Parathyroid adenoma (tissue), 2 donors: ENCODE measurements around the gene IVD.

Experiments used
- H2AFZ ChIP-seq: fragments of 300-600 bp; sonication (generic); one replicate; pipeline ENCODE4 v1.7.0; 2017; ENCODE audit warnings: antibody characterized with exemption, mild to moderate bottlenecking
- H3K27ac ChIP-seq: fragments of 300-600 bp; sonication (generic); one replicate; pipeline ENCODE4 v1.7.0; 2017
- H3K27me3 ChIP-seq: fragments of 300-600 bp; sonication (generic); one replicate; pipeline ENCODE4 v1.7.0; 2017; ENCODE audit warnings: low read length; ENCODE audit not compliant: control insufficient read depth, insufficient read depth
- H3K36me3 ChIP-seq: fragments of 300-600 bp; sonication (generic); one replicate; pipeline ENCODE4 v1.7.0; 2017; ENCODE audit warnings: low read length; ENCODE audit not compliant: control insufficient read depth, insufficient read depth
- H3K4me1 ChIP-seq: fragments of 300-600 bp; sonication (generic); one replicate; pipeline ENCODE4 v1.7.0; 2017; ENCODE audit warnings: control low read depth
- H3K4me2 ChIP-seq: fragments of 300-600 bp; sonication (generic); one replicate; pipeline ENCODE4 v1.7.0; 2017; ENCODE audit warnings: low read length
- H3K4me3 ChIP-seq: fragments of 300-600 bp; sonication (generic); one replicate; pipeline ENCODE4 v1.7.0; 2017; ENCODE audit warnings: low read depth, low read length
- H3K79me2 ChIP-seq: fragments of 300-600 bp; sonication (generic); one replicate; pipeline ENCODE4 v1.7.0; 2017; ENCODE audit warnings: control low read depth
- H3K9ac ChIP-seq: fragments of 300-600 bp; sonication (generic); one replicate; pipeline ENCODE4 v1.7.0; 2017; ENCODE audit warnings: mild to moderate bottlenecking
- H3K9me3 ChIP-seq: fragments of 300-600 bp; sonication (generic); one replicate; pipeline ENCODE4 v1.7.0; 2017; ENCODE audit warnings: low read length; ENCODE audit not compliant: control insufficient read depth
- TF ChIP-seq, protein P1 (sequence below): fragments of 300-600 bp; sonication (generic); IDR thresholded peaks from one replicate; pipeline ENCODE4 v1.7.0; 2017; ENCODE audit warnings: antibody characterized with exemption, mild to moderate bottlenecking
- donor health status: primary hyperparathyroidism.

IVD gene

DNA sequence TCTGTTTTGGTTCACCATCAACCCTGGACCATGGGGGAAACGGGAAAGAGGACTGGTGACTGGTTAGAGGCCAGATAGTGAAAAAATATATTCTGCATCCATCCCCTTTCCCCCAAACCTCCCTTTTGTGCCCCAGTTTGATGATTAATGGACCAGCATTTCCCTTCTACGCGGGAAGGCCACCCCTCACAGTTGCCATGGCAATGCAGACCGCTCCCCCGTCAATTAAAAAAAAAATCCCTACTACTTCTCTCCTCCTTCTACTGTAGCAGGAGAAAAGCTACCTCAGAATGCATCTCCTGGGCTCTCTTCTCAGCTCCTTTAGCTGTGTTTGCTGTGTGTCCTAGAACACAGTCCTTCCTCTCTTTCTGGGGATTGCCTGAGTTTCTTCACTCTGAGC is 39.1 kb downstream of the IVD start:
- H3K36me3 ChIP-seq = no peaks in the 10 kb centered on the region
- H3K79me2 ChIP-seq = peaks cover 12% of the 10 kb centered on the region
- H3K9ac ChIP-seq = no peak overlapping the region
- H3K27me3 ChIP-seq = no peaks in the 10 kb centered on the region
- H2AFZ ChIP-seq = no peak overlapping the region
- no peaks in the 10 kb centered on the region for H3K9me3 ChIP-seq
- no peak overlapping the region for H3K4me3 ChIP-seq
- H3K27ac ChIP-seq = no peak overlapping the region
- TF ChIP-seq, protein P1, sequence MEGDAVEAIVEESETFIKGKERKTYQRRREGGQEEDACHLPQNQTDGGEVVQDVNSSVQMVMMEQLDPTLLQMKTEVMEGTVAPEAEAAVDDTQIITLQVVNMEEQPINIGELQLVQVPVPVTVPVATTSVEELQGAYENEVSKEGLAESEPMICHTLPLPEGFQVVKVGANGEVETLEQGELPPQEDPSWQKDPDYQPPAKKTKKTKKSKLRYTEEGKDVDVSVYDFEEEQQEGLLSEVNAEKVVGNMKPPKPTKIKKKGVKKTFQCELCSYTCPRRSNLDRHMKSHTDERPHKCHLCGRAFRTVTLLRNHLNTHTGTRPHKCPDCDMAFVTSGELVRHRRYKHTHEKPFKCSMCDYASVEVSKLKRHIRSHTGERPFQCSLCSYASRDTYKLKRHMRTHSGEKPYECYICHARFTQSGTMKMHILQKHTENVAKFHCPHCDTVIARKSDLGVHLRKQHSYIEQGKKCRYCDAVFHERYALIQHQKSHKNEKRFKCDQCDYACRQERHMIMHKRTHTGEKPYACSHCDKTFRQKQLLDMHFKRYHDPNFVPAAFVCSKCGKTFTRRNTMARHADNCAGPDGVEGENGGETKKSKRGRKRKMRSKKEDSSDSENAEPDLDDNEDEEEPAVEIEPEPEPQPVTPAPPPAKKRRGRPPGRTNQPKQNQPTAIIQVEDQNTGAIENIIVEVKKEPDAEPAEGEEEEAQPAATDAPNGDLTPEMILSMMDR = no peak
- no peak overlapping the region for H3K4me2 ChIP-seq
- peaks cover 3% of the 10 kb centered on the region for H3K4me1 ChIP-seq

DNA sequence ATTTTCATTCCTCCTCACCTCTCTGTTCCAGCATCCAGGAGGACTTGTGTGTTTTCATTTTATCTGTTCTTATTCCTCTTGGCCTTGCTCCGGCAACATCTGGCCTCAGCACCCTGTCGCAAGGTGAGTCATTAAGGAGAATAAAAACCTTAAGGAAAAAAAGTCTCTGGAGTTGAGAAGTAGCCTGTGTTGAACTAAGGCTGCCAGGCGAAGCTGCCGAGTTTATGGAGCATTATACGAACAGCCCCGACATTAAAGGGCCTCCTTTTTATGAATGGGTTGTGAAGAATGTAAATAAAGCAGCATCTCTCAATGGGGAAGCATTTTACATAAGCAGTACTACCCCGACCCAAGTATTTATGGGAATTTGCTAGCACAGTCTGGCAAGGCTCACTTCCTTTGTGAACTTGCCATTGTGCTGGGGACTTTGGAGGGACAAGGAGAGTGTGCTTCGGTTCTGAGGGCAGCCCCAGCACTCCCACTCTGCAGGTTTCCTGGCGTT is 39.9 kb downstream of the IVD start:
- H3K4me1 ChIP-seq = peaks cover 3% of the 10 kb centered on the region
- no peaks in the 10 kb centered on the region for H3K9me3 ChIP-seq
- TF ChIP-seq, protein P1 = no peak
- H3K36me3 ChIP-seq = no peaks in the 10 kb centered on the region
- H3K4me3 ChIP-seq = no peak overlapping the region
- no peak overlapping the region for H2AFZ ChIP-seq
- H3K4me2 ChIP-seq = no peak overlapping the region
- H3K79me2 ChIP-seq = peaks cover 17% of the 10 kb centered on the region
- no peak overlapping the region for H3K9ac ChIP-seq
- H3K27ac ChIP-seq = no peak overlapping the region
- H3K27me3 ChIP-seq = no peaks in the 10 kb centered on the region

- TF ChIP-seq, protein P1 = no peak
Measured at GRCh38 chr15:40446144-40446543, 40.5 kb downstream of the IVD start.

DNA sequence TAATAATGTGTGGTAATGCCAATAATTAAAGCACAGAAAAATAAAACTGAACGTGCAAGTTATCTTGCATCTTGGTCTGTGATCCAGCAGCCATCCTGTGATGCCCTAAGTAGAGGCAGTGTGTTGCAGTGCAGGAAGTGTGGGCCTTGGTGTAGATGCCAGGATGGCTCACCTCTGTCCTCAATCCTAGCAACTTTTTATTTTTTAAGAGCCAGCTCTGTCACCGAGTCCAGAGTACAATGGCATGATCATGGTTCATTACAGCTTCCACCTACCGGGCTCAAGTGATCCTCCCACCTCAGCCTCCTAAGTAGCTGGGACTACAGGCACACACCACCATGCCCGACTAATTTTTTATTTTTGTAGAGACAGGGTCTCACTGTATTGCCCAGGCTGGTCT is 42.8 kb downstream of the IVD start:
- Histone ChIP-seq H3K9ac (no peak overlapping the region), H3K79me2 (peaks cover 18% of the 10 kb centered on the region), H3K4me2 (no peak overlapping the region), H2AFZ (no peak overlapping the region), H3K4me1 (no peaks in the 10 kb centered on the region), H3K36me3 (no peaks in the 10 kb centered on the region), H3K9me3 (no peaks in the 10 kb centered on the region), H3K27me3 (no peaks in the 10 kb centered on the region), H3K4me3 (no peak overlapping the region), H3K27ac (no peak overlapping the region)
- TF ChIP-seq, protein P1 = no peak

More at GRCh38 chr15:40446144-40446543, 40.5 kb downstream of the IVD start:
- Histone ChIP-seq H3K4me2 (no peak overlapping the region), H3K27ac (no peak overlapping the region), H3K4me3 (no peak overlapping the region), H3K9ac (no peak overlapping the region), H3K27me3 (no peaks in the 10 kb centered on the region), H3K36me3 (no peaks in the 10 kb centered on the region), H3K79me2 (peaks cover 20% of the 10 kb centered on the region), H2AFZ (no peak overlapping the region), H3K9me3 (no peaks in the 10 kb centered on the region), H3K4me1 (peaks cover 3% of the 10 kb centered on the region)

DNA sequence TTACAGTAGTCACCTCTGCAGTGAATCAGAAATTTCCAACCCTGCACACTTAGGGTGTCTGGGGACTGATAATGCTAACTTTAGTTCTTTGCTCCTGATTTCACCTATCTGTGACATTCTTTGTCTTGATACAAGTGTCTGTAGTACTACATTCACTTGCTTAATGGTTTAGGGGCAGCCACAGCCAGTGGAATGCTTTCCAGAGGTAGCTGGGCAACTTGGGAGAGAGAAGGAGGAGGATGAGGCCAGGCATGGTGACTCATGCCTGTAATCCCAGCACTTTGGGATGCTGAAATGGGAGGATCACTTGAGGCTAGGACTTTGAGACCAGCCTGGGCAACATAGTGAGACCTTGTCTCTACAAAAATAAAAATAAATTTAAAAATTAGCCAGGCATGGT is 43.7 kb downstream of the IVD start:
- peaks cover 18% of the 10 kb centered on the region for H3K79me2 ChIP-seq
- H3K9me3 ChIP-seq = no peaks in the 10 kb centered on the region
- H3K4me1 ChIP-seq = no peaks in the 10 kb centered on the region
- H3K27me3 ChIP-seq = no peaks in the 10 kb centered on the region
- no peak overlapping the region for H3K9ac ChIP-seq
- H2AFZ ChIP-seq = no peak overlapping the region
- no peak overlapping the region for H3K4me2 ChIP-seq
- TF ChIP-seq, protein P1 = no peak
- no peaks in the 10 kb centered on the region for H3K36me3 ChIP-seq
- no peak overlapping the region for H3K27ac ChIP-seq
- no peak overlapping the region for H3K4me3 ChIP-seq
